HCEC 1CT (cell line): ENCODE results near the gene NFYA.

ENCODE experiments used
- DNase-seq: peaks from one replicate; pipeline ENCODE4 v3.0.0-alpha.2; 2017

Gene NFYA

GRCh38 chr6:41047306-41047705 is 25.5 kb upstream of the NFYA start:
- DNase-seq: no peak

DNA sequence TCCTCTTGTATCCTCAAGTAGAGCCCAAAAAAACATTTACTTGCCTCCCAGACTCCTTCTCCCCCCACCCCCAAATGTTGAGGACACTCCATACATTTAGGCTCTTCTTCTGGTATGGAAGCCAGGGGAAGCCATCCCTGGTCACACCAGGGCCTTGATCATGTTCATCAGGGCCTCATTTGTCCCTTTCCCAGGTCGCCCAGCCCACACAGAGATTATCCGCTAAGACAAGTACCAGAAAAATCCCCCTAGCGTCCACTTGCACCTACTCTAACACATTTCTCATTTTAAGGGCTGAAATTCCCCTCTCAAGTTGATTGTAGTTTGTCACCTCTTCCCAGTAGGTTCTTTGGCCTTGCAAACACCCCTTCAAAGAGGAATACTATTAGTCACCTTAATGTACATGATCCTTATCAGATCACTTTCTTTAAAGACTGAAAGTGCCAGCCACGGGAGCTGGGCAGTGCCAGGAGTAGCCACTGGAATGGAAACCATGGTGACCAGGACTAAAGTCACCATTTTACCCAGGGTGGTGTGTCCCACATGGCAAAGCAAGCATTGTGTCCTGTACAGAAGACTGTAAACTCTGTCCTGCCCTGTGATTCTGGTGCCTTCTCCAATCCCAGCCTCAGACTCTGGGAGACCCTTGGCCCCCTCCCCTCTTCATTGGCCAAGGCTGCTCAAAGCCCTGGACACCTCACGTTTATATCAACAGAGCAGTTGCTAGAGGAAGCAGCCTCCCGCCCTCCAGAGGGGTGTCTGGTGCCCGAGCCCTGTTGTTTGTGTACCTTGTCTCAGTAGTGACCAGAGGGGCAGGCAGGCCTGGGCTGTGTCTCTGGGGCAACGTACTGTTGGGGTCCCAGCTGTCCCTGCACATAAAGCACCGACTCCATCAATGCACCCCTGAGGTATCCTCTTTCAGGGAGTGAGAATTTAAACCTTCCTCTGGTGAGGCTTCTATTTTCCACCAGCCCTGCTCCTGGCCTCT is 24.7 kb upstream of the NFYA start:
- no peak for DNase-seq

DNA sequence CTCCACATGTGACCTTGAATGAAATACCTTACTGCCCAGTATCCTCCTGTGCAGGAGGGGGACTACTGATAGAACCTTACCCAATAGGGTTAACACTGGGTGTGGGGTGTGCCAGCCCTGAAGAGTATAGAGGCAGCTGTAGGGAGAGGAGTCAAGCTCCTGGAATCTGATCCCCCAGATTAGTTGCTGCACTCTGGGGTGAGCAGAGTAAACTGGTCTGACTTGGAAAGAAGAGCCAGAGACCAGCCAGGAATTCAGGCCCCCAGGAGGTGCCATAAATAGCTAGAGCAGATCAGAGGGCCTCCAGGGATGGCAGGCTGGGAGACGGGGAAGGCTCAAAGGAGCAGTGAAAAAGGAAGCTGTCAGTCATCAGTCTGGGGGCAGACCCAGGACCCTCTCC is 23.3 kb upstream of the NFYA start:
- no peak for DNase-seq

DNA sequence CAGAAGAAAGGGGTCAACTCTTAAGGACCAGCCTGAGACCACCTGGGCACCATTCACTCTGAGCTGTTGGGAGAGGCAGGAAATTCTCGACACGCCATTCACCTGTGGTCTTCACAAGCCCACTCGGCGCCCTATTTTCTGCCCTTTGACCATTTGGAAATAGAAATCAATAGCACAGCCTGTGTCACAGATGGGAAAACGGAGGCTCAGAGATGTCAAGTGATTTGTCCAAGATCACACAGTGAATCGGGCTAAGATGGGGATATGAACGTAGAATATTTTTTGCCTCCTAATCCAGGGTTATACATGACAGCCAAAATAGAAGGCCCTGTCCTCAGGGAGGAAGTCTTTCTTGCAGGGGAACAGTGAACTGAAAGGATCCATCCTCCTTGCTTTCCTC is 22.8 kb upstream of the NFYA start:
- DNase-seq: no peak

DNA sequence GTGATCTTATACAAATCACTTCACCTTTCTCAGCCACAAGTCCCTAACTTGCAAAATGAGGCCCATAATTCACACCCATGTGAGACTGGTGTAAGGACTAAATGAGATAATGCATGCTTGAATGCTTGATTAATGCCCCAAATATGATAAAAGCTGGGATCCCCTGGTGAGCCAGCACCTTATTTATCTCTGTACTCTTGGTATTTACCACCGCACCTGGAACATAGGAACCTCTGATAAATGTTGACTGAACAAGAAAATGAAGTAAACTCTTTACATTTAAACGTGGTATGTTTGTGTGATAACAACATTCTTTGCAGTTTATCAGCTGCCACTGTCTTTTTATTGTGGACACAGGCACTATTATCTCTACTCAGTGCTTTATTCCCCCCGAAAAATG is 22.2 kb upstream of the NFYA start:
- no peak for DNase-seq

DNA sequence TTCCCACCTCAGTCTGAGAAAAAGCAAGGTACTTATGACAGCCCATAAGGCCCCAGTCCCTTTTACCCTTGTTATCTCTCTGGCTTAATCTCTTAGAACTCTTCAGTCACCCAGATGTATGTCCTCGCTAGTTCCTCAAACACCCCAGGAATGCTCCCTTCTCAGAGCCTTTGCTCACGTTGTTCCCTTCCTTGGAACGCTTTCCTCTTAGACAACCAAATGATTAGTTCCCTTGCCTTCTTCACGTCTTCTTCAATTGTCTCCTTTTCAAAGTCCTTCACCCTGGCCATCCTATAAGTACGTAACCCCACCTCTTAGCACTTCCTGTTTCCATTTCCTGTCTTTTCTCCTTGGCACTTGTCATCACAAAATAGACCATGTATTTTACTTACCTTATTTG is 20.9 kb upstream of the NFYA start:
- DNase-seq: no peak

GRCh38 chr6:41053041-41053440 is 19.7 kb upstream of the NFYA start, which contains the start of gene APOBEC2:
APOBEC2 (plus strand) TSS chr6:41053202; CDS start chr6:41053348, 146 bp downstream.
- DNase-seq: no peak

- no peak for DNase-seq
These were observed 18.3 kb upstream of the NFYA start for GRCh38 chr6:41054511-41054910.

GRCh38 chr6:41055149-41055548 is 17.6 kb upstream of the NFYA start:
- no peak for DNase-seq

DNA sequence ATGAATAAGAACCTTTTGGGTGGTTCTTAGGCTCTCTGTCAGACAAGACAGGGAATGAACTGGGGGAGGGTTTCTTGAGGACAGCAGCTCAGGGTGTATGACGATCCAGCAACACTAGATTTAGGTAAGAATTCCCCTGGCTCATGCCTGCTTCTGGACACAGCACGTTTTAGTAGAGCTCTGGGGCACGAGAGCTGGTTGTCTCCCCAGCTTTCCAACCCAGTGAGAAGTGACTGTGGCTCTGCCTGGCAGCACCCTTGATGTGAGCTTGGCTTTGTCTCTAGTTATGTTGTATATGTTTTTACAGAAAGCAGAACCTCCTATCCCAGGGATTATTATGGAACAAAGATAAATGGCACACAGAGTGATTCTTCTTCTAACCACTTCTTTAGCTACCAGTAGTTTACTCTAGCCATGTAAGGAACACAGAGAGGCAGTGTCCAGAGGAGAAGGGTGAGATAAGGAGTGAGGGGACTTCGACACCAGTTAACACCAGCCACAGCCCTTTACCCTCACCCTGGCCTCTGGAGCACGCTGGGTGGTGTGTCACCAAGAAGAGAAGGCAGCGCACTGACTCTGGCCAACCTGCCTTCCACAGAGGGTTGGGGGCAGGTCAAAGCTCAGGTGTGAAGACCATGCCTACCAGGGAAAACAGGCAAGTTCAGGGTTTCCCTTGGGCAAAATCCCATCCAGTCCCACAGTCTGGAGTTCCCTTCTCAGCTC is 15.8 kb upstream of the NFYA start:
- no peak for DNase-seq

DNA sequence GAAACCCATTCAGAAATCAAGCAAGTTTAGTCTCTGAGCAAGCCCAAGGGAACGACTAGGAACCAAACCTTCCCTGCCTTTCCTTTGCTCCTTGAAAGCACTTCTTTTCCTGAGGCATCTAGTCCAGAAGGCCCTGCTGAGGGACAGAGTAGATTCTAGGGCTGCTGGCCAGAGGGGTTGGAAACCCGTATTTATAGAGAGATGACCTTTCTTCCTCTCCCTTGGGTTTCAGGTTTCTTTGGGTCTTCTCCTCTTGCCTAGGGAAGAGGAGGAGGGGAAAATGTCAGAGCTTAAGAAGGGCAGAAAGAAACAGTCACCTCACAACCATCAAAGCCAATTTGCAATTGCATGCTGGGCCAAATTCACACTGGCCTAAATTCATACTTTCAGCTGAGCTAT is 14.0 kb upstream of the NFYA start:
- DNase-seq: no peak

GRCh38 chr6:41059556-41059955 is 13.2 kb upstream of the NFYA start:
- peak; percentile 36 for DNase-seq

GRCh38 chr6:41061196-41061726 is 11.5 kb upstream of the NFYA start:
- no peak for DNase-seq

GRCh38 chr6:41062056-41062455 is 10.7 kb upstream of the NFYA start:
- no peak for DNase-seq

DNA sequence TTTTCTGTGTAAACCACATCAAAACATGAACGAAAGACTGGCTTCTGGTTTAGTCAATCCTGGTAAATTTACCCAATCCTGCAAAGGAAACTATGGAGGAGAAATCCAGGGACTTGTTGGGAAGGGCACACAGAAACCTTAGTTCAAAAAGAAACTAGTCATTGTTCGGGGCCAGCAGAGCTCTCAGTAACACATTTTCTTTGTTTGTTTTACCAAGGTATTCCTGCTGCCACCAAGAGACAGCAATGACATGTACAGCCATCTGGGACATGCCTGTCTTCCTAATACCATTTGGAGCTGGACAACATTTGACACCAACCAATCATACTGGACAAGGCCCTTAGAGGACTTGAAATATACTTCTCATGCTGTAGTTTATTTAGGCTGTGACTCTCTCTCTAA is 8.9 kb upstream of the NFYA start:
- DNase-seq: no peak

DNA sequence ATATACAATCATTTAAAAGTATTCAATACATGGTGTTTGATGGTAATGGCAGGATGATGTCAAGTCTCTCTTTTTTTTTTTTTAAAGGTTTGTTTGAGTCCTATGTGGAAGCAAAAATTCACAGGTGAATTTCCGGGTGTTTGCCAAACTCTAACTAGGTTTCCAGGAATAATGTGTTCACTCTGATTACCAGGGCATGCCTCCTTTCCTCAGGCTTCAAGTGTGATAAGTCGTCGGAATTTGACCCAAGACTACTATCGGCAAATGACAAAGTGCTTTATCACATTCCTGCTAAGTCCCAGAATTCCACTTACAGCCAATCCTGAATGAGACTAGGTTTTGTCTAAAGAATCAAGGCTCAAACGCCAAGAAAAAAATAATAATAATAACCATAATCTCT is 7.9 kb upstream of the NFYA start:
- no peak for DNase-seq

GRCh38 chr6:41065550-41066026 is 7.2 kb upstream of the NFYA start:
- DNase-seq: no peak

GRCh38 chr6:41066867-41067304 is 5.9 kb upstream of the NFYA start:
- peak; percentile 69 for DNase-seq

- DNase-seq: peak; percentile 2
These were observed 1.3 kb upstream of the NFYA start for GRCh38 chr6:41071501-41071922.

DNA sequence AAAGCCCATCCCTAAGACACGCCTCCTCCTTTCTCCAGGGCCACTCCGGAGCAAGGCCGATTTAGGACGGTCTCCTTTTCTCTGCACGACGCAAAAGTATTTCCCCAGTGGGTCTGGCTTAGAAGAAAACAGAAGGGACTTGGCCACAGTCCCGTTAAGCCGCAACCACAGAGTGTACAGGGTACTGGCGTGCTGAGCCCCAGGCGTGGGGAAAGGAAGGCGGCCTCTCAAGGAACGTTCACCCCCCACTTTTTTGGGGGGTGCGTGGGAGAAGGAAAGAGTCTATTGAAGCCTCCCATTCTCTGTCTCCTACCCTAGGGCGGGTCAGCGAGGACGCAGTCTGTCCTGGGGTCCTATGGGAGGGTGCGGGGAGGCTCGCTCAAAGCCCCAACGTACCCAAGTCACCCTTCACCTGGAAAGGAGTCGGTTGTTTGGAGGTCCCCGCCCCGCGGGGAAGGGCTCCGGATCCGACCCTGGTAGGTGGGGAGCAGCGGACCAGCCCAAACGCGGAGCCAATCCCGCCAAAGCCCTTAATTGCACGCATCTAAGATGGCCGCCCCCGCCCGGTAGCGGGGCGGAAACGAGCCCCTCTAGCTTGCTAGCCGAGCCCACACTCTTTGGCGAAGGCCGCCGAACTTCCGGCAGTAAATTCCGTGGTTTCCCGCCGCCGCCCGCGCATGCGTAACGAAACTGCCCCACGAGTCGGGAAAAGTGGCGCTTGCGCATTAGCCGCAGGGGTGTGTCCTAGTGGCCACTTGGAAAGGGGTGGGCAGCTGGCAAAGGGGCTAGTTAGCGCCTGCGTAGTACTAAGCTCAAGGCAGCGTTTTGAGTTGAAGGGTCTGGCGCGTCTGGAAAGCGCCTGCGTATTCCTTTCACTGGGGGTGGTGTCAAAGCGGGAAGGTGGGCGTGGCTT is 595 bp upstream of the NFYA start, which contains the start of gene OARD1:
Gene OARD1, minus strand, starts transcription at position 434 of the 913 bp plus-strand sequence. CDS start 722 bp downstream, outside the sequence.
- DNase-seq: peak; percentile 99

GRCh38 chr6:41073203-41073967 is 611 bp downstream of the NFYA start:
- peak; percentile 75 for DNase-seq
